Prostate gland (tissue), 2 donors: ENCODE measurements around the gene LRRC46.

Experiments used
- POLR2A ChIP-seq: fragments of 450-650 bp; IDR thresholded peaks from one replicate; pipeline ENCODE4 v1.6.1; 2016; ENCODE audit warnings: antibody characterized with exemption, mild to moderate bottlenecking
- POLR2AphosphoS5 ChIP-seq: sonication (generic); formaldehyde crosslinking; IDR thresholded peaks from one replicate; pipeline ENCODE4 v1.6.1; 2017; ENCODE audit warnings: antibody characterized with exemption
- TF ChIP-seq, protein P1 (sequence below), 4 experiments: fragments of 200-600 bp in 2 of 4; fragments of 450-650 bp in 2 of 4; sonication (generic) in 2 of 4; IDR thresholded peaks; 1 replicate in 3 of 4; 2 replicates in 1 of 4; pipeline ENCODE4 v1.5.1; 2016 to 2019; ENCODE audit warnings: antibody characterized with exemption in 4 of 4, mild to moderate bottlenecking in 2 of 4, moderate library complexity in 2 of 4

- TF ChIP-seq POLR2A (no peak), POLR2AphosphoS5 (no peak)
- TF ChIP-seq, protein P1, sequence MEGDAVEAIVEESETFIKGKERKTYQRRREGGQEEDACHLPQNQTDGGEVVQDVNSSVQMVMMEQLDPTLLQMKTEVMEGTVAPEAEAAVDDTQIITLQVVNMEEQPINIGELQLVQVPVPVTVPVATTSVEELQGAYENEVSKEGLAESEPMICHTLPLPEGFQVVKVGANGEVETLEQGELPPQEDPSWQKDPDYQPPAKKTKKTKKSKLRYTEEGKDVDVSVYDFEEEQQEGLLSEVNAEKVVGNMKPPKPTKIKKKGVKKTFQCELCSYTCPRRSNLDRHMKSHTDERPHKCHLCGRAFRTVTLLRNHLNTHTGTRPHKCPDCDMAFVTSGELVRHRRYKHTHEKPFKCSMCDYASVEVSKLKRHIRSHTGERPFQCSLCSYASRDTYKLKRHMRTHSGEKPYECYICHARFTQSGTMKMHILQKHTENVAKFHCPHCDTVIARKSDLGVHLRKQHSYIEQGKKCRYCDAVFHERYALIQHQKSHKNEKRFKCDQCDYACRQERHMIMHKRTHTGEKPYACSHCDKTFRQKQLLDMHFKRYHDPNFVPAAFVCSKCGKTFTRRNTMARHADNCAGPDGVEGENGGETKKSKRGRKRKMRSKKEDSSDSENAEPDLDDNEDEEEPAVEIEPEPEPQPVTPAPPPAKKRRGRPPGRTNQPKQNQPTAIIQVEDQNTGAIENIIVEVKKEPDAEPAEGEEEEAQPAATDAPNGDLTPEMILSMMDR (IDR thresholded peaks at IDR 0.05) = no peak
These were observed 19.8 kb upstream of the LRRC46 start for GRCh38 chr17:47811709-47812108.
